ENCODE data around the gene RUFY4.
"Not testable (repeated sequence)": the region's sequence is repeated elsewhere in the genome, so short reads cannot be mapped to it uniquely, and the experiment has no call there.

- TF ChIP-seq CTCF (IDR thresholded peaks at IDR 0.05 in 8 of 11, conservative IDR thresholded peaks at IDR 0.05 in 3 of 11); POLR2AphosphoS5 (IDR thresholded peaks at IDR 0.05): not testable (repeated sequence)
Measured at GRCh38 chr2:218044599-218044998, 24.5 kb upstream of the RUFY4 start.

Data from spleen (tissue), 7 donors.